Embryonic facial prominence (tissue), 1 donor: ENCODE measurements around the gene SCYGR8.
"Not testable (repeated sequence)": the region's sequence is repeated elsewhere in the genome, so short reads cannot be mapped to it uniquely, and the experiment has no call there.

Source experiments
- DNase-seq: peaks from one replicate; pipeline ENCODE4 v3.0.0-alpha.2; 2016; ENCODE audit errors: extremely low spot score

SCYGR8 gene, protein sequence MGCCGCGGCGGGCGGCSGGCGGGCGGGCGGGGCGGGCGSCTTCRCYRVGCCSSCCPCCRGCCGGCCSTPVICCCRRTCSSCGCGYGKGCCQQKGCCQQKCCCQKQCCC

DNA sequence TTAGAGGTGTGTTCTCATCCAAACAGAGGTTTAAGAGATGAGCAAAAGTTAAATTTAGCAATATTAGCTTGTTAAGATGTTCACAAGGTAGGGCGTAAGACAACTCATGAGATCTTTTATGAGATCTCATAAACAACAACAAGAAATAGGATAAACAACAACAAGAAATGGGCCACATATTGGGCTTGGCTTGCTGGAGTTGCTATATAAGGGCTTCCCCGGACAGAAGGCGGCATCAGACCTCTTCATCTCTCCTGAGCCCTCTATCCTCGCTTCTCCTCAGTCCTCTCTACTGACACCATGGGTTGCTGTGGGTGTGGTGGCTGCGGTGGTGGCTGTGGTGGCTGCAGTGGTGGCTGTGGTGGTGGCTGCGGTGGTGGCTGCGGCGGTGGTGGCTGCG, at the start of gene SCYGR8:
Gene SCYGR8 (plus strand): TSS at position 301 of the 400 bp plus-strand sequence. CDS start 0 bp downstream, at position 301.
- DNase-seq = no peak

DNA sequence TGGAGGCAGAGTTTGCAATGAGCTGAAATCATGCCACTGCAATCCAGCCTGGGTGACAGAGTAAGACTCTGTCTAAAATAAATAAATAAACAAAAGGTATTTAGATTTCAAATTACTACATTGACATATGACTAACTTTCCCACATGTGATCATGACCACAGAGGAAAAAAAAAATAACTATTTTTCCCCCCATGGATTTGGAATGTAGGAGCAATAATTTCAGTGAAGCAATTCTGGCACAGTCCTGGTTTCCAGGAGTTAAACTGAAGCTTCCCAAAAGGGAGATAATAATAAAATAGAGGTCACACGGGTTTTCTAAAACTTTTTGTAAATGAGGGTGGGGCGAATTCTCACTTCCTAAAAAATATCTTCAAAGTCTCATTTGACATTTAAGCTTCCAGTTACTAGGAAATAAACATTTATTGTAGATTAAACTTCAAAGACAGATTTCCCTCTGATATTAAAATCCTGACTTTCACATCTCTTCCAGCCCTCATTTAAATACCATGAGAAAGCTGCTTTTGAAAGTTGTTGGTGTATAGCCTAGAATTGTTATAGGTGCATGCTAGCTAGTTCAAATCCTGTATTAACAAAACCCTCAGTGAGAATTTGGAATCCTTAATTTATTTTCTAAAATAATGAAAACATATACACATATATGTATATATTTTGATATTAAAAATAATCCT, 48.6 kb upstream of the SCYGR8 start:
- DNase-seq = no peak

DNA sequence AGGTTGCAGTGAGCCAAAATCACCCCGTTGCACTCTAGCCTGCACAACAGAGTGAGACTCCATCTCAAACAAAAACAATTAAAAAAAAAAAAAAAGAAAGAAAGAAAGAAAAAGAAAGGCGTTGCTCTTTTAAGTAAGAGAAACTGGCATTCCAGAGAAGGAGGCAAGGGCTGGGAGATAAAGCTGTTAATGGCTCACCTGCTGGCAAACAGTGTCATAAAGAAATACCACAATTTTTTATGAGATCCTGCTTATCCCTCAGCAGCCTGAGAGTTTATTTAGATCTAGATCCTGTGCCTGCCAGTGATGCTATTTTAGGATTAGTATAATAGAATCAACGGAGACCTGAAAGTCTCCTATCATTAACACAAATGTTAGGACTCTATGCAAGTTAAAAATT, 44.1 kb upstream of the SCYGR8 start:
- DNase-seq = no peak

DNA sequence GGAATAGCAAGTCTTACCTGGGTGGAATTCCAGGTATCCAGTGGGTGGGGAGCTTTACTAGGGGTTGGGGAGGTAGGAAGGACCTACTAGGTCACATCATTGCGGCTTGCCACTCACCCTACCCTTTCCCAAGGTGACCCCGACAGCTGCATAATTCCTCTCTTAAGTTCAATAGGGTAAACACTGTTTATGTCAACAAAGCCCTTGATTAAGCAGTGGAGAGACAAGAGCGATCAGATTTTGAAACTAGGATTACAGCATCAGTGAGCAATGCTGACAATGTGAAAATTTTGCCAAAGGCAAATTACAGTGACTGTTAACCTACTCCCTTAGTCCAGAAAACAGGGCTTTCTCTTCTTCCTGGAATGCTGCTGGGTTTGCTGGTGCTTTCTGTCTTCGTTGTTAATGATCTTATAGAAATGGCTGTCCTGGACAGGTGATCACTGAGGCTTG, 42.4 kb upstream of the SCYGR8 start:
- peak; percentile 7 for DNase-seq

DNA sequence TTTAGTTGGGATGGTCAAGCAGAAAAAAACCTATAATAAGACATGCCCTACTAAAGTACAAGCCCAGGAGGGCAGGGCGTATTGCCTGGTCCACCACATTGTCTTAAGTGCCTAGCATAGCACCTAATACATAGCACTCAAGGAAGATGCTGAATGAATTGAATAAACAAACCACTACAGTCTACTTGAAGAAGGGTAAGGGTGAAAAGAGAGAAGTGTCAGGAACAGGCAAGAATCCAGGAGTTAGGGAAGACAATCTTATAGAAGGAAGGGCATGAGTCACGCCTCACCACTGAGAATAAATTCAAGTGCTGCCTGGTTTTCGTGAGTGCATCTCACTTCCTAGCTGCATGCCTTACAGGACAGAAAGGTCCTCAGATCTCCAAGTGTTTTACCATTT, 41.7 kb upstream of the SCYGR8 start:
- no peak for DNase-seq

DNA sequence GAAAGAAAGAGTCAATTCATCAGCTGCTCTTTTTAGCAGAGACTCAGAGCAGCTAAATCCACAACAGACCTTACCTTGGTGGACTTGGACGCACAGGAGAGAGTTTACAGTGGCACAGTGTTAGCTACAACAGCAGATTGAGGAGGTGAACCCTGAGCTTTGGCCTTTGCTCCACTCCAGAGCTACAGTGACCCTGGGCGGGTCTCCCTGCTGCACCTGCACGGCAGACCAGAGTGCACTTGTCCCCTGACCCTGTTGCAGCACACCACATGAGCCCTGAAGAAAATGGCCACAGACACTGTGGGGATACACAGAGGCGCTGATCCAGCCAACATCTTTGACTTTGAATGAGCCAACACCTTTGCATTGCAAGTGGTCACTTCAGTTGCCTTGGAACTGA, 38.8 kb upstream of the SCYGR8 start:
- no peak for DNase-seq

DNA sequence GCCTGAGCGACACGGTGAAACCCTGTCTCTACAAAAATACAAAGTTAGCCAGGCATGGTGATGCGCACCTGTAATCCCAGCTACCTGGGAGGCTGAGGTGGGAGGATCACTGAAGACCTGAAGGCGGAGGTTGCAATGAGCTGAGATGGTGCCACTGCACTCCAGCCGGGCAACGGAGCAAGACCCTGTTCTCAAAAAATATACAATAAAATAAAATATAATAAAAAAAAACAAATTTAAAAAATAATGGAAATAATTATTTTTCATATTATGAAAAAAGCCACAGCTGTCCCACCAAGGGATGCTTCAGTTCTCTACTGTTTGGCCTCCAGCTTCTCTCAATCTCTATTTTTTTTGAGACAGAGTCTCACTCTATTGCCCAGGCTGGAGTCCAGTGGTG, 38.3 kb upstream of the SCYGR8 start:
- DNase-seq = no peak

DNA sequence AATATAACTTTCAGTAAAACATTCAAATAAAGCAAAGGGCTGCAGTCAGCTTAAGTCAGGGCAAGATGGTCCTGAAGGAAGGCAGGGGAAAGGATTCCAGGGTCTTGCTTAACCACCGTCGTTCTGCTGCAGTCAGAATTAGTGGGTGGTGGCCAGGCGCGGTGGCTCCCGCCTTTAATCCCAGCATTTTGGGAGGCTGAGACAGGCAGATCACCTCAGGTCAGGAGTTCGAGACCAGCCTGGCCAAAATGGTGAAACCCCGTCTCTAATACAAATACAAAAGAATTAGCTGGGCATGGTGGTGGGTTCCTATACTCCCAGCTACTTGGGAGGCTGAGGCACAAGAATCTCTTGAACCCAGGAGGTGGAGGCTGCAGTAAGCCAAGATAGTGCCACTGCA, 34.7 kb upstream of the SCYGR8 start:
- no peak for DNase-seq

DNA sequence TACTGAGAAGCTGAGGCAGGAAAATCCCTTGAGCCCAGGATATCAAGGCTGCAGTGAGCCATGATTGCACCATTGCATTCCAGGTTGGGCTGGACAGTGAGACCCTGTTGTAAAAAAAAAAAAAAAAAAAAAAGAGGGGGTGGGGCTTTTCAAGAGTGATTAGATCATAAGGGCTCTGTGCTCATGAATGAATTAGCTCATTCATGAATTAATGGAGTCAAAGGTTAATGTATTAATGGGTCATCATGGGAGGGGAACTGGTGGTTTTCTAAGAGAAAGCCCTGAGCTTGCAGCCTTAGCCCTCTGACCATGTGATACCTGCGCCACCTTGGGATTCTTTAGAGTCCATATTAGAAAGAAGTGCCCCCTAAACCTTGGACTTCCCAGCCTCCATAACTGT, 32.4 kb upstream of the SCYGR8 start:
- no peak for DNase-seq

DNA sequence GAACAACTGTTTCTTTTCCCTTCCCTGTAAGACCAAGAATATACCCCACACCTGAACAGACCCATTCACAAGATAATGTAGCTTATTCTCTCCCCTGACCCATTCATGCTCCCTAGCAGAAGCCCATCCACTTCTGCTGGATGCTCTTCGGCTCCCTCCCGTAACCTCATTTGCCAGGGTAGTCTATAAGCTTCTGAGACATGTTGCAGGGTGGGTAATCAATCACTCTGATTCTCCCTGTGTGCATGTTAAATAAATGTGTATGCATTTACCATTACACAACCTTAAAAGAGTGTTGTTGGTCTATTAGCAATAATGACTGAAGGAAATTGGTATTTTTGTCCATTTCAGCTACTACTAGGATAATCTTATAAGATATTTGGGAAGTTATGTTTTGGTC, 29.2 kb upstream of the SCYGR8 start:
- no peak for DNase-seq

DNA sequence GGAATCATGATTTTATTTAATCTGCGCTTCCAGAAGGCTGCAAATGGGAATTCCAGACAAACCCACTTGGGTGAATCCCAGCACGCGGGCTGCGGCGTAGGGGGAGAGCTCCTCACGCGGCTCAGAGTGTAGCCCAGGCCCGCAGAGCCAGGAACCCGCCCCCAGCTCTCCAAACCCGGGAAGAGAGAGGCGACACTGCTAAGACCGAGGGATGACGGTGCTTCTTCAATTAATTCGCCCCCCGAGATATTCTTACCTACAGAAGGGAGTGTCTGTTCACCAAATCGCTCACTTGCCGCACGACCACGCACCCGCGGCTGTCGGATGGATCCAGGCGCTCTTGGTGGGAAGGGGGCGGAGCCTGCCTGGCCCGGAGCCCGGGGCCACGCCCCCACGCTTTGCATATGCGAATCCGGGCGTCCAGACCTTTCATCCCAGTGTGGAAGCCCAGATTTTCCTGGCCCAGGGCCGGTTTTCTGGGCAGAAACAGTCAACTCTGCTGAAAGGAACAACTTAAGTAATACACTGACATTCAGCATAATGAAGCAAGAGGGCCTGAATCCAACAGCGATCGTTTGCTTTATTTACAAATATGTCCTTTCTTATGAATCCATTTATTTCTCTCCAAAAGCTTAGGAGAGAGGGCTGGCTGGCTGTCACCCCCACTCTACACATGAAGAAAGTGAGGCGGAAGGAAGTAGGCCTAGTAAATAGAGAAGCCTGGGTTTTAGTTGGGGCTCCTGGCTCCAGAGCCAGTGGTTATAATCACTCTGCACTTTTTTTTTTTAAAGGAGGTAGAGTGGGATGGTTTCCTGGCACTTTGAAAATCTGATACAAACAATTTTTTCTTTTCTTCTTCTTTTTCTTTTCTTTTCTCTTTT, 27.8 kb upstream of the SCYGR8 start, which contains the start of gene SLC19A3:
Gene SLC19A3 (minus strand): TSS at position 342 of the 881 bp plus-strand sequence. CDS start 15,710 bp downstream, outside the sequence.
- DNase-seq = peak; percentile 51

DNA sequence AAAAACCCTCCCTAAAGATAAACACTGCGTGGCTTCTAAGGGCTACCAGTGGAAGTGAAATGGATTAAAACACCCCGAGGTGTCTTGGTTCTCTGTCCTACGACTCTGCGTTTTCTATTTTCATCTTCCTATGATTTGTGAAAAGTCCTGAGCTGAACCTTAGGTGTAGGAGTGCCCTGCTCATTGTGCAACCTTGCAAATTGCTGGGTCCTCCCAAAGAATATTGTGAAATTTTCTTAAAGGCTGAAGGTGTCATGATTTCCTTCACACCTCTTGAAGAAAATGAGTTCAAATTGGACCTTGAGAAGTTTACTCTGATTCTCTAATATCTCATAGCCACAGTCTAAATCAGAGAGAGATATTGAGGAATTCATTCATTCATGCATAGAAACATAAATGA, 26.1 kb upstream of the SCYGR8 start:
- no peak for DNase-seq

DNA sequence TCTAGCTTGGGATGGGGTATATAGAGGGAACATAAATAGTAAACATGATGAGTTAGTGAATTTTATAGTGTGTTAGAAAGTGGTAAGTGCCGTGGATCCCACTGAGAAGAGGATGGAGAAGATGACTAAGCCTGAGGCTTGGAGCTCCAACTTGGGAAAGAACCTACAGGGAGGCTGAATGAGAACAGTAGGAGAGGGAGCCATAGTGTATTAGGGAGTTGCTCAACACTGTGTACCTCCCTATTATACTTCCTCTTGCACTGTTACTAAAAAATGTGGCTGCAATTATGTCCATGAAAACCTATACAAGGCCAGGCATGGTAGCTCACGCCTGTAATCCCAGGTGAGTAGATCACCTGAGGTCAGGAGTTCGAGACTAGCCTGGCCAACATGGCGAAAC, 25.0 kb upstream of the SCYGR8 start:
- DNase-seq = no peak

DNA sequence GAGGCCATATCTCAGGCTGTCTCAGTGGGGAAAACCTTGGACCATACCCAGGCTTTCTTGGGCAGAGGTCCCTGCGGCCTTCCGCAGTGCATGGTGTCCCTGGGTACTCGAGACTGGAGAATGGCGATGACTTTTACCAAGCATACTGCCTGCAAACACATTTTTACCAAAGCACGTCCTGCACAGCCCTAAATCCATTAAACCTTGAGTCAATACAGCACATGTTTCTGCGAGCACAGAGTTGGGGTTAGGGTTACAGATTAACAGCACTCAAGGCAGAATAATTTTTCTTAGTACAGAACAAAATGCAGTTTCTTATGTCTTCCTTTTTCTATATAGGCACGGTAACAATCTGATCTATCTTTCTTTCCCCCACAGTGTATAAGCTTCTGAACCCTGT, 22.9 kb upstream of the SCYGR8 start:
- DNase-seq = not testable (repeated sequence)

DNA sequence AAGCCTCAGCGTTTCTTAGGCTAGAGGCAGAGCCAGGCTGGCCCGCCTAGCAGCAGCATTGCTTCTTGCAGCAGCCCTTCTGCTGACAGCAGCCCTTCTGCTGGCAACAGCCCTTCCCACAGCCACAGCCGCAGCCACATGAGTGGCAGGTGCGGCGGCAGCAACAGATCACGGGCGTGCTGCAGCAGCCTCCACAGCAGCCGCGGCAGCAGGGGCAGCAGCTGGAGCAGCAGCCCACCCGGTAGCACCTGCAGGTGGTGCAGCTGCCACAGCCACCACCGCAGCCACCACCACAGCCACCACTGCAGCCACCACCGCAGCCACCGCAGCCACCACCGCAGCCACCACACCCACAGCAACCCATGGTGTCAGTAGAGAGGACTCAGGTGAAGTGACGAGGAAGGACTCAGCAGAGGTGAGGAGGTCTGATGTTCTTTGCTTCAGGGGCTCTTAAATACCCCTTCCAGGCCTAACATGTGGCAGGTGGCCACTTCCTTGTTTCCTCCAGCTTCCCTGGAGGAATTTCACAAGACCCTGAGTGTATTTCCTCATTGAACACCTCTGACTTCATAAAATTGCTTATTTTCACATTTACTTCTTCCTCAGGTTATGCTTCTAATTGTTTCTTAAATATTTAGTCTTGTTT, 21.2 kb upstream of the SCYGR8 start, which contains the start of gene SCYGR6:
Gene SCYGR6 (minus strand): TSS at position 364 of the 646 bp plus-strand sequence. CDS start 0 bp downstream, at position 364.
- DNase-seq = no peak

DNA sequence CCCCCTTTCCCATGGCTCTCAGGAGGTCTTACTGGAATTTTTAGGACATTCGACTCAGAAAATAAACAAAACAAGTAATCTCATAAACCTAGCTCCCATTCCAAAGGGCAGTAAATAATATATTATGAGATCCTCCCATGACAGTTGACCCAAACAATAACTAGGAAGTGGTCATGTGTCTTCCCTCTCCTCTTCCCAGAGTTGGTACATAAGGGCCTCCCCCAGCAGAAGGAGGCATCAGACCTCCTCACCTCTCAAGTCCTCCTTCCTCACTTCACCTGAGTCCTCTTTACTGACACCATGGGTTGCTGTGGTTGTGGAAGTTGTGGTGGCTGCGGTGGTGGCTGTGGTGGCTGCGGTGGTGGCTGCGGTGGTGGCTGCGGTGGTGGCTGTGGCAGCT, 17.7 kb upstream of the SCYGR8 start, which contains the start of gene SCYGR7:
Gene SCYGR7 (plus strand): TSS at position 301 of the 400 bp plus-strand sequence. CDS start 0 bp downstream, at position 301.
- no peak for DNase-seq

DNA sequence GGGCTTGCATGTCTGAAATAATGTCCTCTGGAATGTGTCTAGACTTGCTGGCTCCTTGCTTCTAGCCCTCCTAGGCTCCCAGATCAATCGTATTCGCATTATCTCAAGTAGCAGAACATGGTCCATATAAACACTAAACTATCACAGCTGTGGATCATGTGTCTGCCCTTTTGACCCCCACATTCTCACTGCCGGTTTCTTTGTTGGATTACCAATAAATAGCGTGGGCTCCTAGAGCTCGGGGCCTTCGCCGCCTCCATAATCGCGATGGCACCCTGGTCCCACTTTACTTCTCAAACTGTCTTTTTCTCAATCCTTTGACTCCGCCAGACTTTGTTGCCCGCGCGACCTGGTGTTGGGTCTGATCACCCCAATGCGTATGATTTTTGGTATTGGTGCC, 6.3 kb upstream of the SCYGR8 start:
- no peak for DNase-seq

DNA sequence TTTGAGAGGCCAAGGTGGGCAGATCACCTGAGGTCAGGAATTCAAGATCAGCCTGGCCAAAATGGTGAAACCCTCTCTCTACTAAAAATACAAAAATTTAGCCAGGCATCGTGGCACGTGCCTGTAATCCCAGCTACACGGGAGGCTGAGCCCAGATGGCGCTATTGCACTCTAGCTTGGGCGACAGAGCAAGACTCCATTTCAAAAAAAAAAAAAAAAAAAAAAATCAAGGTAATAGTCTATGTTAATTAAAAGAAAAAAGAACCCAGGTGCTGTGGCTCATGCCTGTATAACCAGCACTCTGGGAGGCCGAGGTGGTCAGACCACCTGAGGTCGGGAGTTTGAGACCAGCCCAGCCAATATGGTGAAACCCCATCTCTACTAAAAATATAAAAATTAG, 5.0 kb upstream of the SCYGR8 start:
- not testable (repeated sequence) for DNase-seq

DNA sequence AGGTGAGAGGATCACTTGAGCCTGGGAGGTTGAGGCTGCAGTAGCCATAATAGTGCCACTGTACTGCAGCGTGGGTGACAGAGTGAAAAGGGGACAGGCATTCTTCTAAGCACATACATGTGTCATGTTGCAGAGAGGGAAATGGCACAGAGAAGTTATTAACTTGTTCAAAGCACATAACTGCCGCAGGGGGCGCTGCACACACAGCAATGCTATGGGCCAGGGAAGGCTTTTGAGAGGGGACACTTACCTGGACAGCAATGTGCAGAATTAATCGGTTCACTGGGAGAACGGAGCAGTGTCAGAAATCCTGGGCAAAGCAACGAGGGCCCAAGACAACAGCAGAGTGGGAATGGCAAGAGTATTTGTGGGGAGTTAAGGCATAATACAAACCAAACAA, 2.4 kb downstream of the SCYGR8 start:
- DNase-seq = no peak

DNA sequence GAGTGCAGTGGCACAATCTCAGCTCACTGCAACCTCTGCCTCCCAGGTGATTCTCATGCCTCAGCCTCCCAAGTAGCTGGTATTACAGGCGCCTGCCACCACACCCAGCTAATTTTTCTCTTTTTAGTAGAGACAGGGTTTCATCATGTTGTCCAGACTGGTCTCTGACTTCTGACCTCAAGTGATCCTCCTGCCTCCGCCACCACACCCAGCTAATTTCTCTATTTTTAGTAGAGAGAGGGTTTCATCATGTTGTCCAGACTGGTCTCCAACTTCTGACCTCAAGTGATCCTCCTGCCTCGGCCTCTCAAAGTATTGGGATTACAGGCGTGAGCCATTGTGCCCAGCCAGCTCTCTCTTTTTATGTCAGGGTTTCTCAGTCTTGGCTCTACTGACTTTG, 10.6 kb downstream of the SCYGR8 start:
- DNase-seq = not testable (repeated sequence)

DNA sequence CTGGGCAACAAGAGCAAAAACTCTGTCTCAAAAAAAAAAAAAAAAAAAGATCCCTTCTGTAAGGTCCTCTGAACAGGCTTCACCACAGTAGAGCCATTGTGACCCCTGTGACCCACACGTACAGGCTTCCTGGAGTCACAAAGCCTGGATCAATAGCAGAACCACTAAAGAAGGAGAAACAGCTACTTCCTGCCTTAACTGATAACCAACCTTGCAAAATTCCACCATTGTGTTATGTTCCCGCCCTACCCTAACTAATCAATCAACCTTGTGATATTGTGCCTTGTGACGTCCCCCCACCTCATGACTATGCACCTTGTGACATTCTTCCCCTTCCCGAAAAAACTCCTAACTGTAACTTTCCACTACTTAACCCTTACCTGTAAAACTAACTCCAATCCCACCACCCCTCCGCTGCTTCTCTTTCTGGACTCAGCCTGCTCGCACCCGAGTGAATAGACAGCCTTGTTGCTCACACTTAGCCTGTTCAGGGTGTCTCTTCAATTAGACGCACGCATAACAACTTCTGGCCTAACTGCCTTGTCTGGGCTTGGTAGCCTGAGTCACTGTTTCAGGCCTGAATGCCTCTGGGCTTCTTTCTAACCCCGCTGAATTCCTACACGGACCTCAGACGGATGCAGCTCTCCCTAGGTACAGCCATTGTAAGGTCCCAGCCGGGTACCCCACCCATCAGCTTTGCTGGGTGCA, 13.9 kb downstream of the SCYGR8 start:
- no peak for DNase-seq
